HepG2 (cell line): ENCODE results near the gene CNR1. TPM values are rescaled to one million over a fixed set of nuclear protein-coding genes. Genes with fewer than 3 reads are reported as not detected.

Experiments
- ATAC-seq: fragments of 200-7000 bp; cut with Tn5 transposase; 3 replicates; pipeline ENCODE4 v1.9.1; 2020; ENCODE audit warnings: mild to moderate bottlenecking, moderate library complexity
- BruUV-seq: library from RNA; stranded (reverse); fragments of 400-500 nt; replicated peaks from 2 replicates; lab custom pipeline; 2021; lab: Mats Ljungman, UMichigan
- CTCF ChIA-PET: fragments of 300-600 bp; formaldehyde crosslinking; extraction: SDS; loops from one replicate; lab custom pipeline; 2021; ENCODE audit warnings: low total read pairs, inconsistent platforms, low intra/inter-chr PET ratio; lab: Yijun Ruan, JAX
- POLR2A ChIA-PET: fragments of 350-600 bp; sonication (Branson Sonifier 250); formaldehyde crosslinking; loops from one replicate; lab custom pipeline; 2020; ENCODE audit warnings: antibody characterized with exemption, inconsistent platforms; lab: Yijun Ruan, JAX
- DNase-seq: peaks from one replicate; pipeline ENCODE4 v3.0.0-alpha.2; 2015; ENCODE audit warnings: low spot score
- FAIRE-seq: peaks from 3 replicates; lab custom pipeline; 2011; peaks lifted over from hg19 to GRCh38; lab: Jason Lieb, UNC
- H2AFZ ChIP-seq: one replicate; pipeline ENCODE4 v1.6.1; 2011; ENCODE audit warnings: low read length, inconsistent platforms
- H3K27ac ChIP-seq: fragments of 300-600 bp; 3 replicates; pipeline ENCODE4 v1.8.0; 2011; ENCODE audit warnings: mixed run types, mild to moderate bottlenecking, mixed read lengths, low read length, inconsistent platforms; ENCODE audit not compliant: insufficient read depth; ENCODE audit errors: extremely low read length
- H3K27me3 ChIP-seq, 2 experiments: fragments of 200-600 bp in 1 of 2; 2 replicates in 1 of 2; 3 replicates in 1 of 2; pipeline versions ENCODE4 v1.6.0 to v1.8.0; 2011; ENCODE audit warnings: low read length in 2 of 2, mild to moderate bottlenecking in 2 of 2, moderate library complexity in 2 of 2, inconsistent platforms in 1 of 2; ENCODE audit not compliant: insufficient read depth in 2 of 2, control insufficient read depth in 1 of 2
- H3K36me3 ChIP-seq, 2 experiments: fragments of 200-600 bp in 1 of 2; replicated peaks in 1 of 2; 2 replicates in 1 of 2; 3 replicates in 1 of 2; pipeline versions ENCODE4 v1.5.1 to v1.8.0; 2011; ENCODE audit warnings: low read length in 2 of 2, inconsistent platforms in 1 of 2; ENCODE audit not compliant: insufficient read depth in 2 of 2, control insufficient read depth in 1 of 2
- H3K4me1 ChIP-seq: 2 replicates; pipeline ENCODE4 v1.5.1; 2012; ENCODE audit warnings: low read length, inconsistent platforms; ENCODE audit not compliant: insufficient read depth
- H3K4me2 ChIP-seq: 2 replicates; pipeline ENCODE4 v1.6.0; 2011; ENCODE audit warnings: low read depth, low read length, inconsistent platforms
- H3K4me3 ChIP-seq, 3 experiments: fragments of 200-600 bp in 1 of 3; sonication (generic), shearing (Covaris generic) in 1 of 3; replicated peaks in 1 of 3; 2 replicates each; pipeline ENCODE4 v1.5.1; 2011 to 2016; ENCODE audit warnings: low read length in 3 of 3, inconsistent platforms in 2 of 3, low read depth in 2 of 3, mild to moderate bottlenecking in 2 of 3, control low read depth in 1 of 3, mixed read lengths in 1 of 3; ENCODE audit not compliant: insufficient read depth in 1 of 3
- H3K79me2 ChIP-seq: one replicate; pipeline ENCODE4 v1.6.1; 2011; ENCODE audit warnings: low read length, inconsistent platforms; ENCODE audit not compliant: insufficient read depth
- H3K9ac ChIP-seq: 2 replicates; pipeline ENCODE4 v1.6.0; 2011; ENCODE audit warnings: mild to moderate bottlenecking, low read depth, low read length, inconsistent platforms; ENCODE audit not compliant: insufficient read depth
- H3K9me3 ChIP-seq: 2 replicates; pipeline ENCODE4 v1.5.1; 2012; ENCODE audit warnings: mild to moderate bottlenecking, low read length
- H4K20me1 ChIP-seq: 2 replicates; pipeline ENCODE4 v1.6.0; 2011; ENCODE audit warnings: inconsistent platforms, mild to moderate bottlenecking, low read length, moderate library complexity; ENCODE audit not compliant: insufficient read depth
- AHR ChIP-seq: IDR thresholded peaks from 2 replicates; pipeline ENCODE4 v1.6.1; 2018; ENCODE audit warnings: missing genetic modification reagents, missing compliant biosample characterization
- CREBL2 ChIP-seq: sonication (generic); formaldehyde crosslinking; IDR thresholded peaks from 2 replicates; pipeline ENCODE4 v1.8.1; 2023; ENCODE audit warnings: missing genetic modification reagents, mild to moderate bottlenecking, borderline replicate concordance
- FOXA1 ChIP-seq, 2 experiments: fragments of 450-650 bp in 1 of 2; sonication (generic) in 1 of 2; formaldehyde crosslinking in 1 of 2; IDR thresholded peaks; 2 replicates each; pipeline versions ENCODE4 v1.4.0 to v1.6.1; 2016 to 2020; ENCODE audit warnings: missing genetic modification reagents in 1 of 2
- HMGXB4 ChIP-seq, 2 experiments: sonication (generic) in 1 of 2; formaldehyde crosslinking in 1 of 2; IDR thresholded peaks; 2 replicates each; pipeline versions ENCODE4 v1.4.0 to v1.6.1; 2018 to 2020; ENCODE audit warnings: missing genetic modification reagents in 2 of 2, borderline replicate concordance in 1 of 2, low read depth in 1 of 2, mild to moderate bottlenecking in 1 of 2, missing biosample characterization in 1 of 2
- ISX ChIP-seq: sonication (generic); formaldehyde crosslinking; conservative IDR thresholded peaks from 2 replicates; pipeline ENCODE4 v1.5.0; 2020; ENCODE audit warnings: missing genetic modification reagents
- KAT7 ChIP-seq: IDR thresholded peaks from 2 replicates; pipeline ENCODE4 v1.6.1; 2018; ENCODE audit warnings: borderline replicate concordance, missing compliant biosample characterization
- KDM4B ChIP-seq: sonication (generic); formaldehyde crosslinking; IDR thresholded peaks from 2 replicates; pipeline ENCODE4 v1.4.0; 2020; ENCODE audit warnings: missing genetic modification reagents
- MYNN ChIP-seq: sonication (generic); formaldehyde crosslinking; IDR thresholded peaks from 2 replicates; pipeline ENCODE4 v1.4.0; 2020; ENCODE audit warnings: mild to moderate bottlenecking, low read depth, missing genetic modification reagents
- THRA ChIP-seq: sonication (generic); formaldehyde crosslinking; IDR thresholded peaks from 2 replicates; pipeline ENCODE4 v1.4.0; 2020; ENCODE audit warnings: missing genetic modification reagents, borderline replicate concordance
- ZBTB10 ChIP-seq: sonication (generic); formaldehyde crosslinking; IDR thresholded peaks from 2 replicates; pipeline ENCODE4 v1.4.0; 2020; ENCODE audit warnings: missing genetic modification reagents, borderline replicate concordance
- ZBTB42 ChIP-seq: sonication (generic); formaldehyde crosslinking; IDR thresholded peaks from 2 replicates; pipeline ENCODE4 v1.5.0; 2020; ENCODE audit warnings: mild to moderate bottlenecking, missing genetic modification reagents
- ZFP36L2 ChIP-seq: sonication (generic); formaldehyde crosslinking; IDR thresholded peaks from 2 replicates; pipeline ENCODE4 v1.4.0; 2020; ENCODE audit warnings: missing genetic modification reagents
- ZNF207 ChIP-seq: fragments of 450-650 bp; IDR thresholded peaks from 2 replicates; pipeline ENCODE4 v1.6.1; 2016; ENCODE audit warnings: antibody characterized with exemption, borderline replicate concordance
- ZNF451 ChIP-seq: sonication (generic); formaldehyde crosslinking; IDR thresholded peaks from 2 replicates; pipeline ENCODE4 v1.5.0; 2020; ENCODE audit warnings: mild to moderate bottlenecking, missing genetic modification reagents
- ZNF460 ChIP-seq: sonication (generic); formaldehyde crosslinking; IDR thresholded peaks from 2 replicates; pipeline ENCODE4 v1.5.1; 2020; ENCODE audit warnings: missing genetic modification reagents, mild to moderate bottlenecking, borderline replicate concordance
- ZNF547 ChIP-seq: sonication (generic); formaldehyde crosslinking; IDR thresholded peaks from 2 replicates; pipeline ENCODE4 v1.5.1; 2020; ENCODE audit warnings: mild to moderate bottlenecking, missing genetic modification reagents
- ZNF558 ChIP-seq: sonication (generic); formaldehyde crosslinking; IDR thresholded peaks from 2 replicates; pipeline ENCODE4 v1.9.0; 2022; ENCODE audit warnings: mild to moderate bottlenecking, missing genetic modification reagents, borderline replicate concordance
- ZNF746 ChIP-seq: sonication (generic); formaldehyde crosslinking; IDR thresholded peaks from 2 replicates; pipeline ENCODE4 v1.8.0; 2022; ENCODE audit warnings: mild to moderate bottlenecking, missing genetic modification reagents
- ZSCAN31 ChIP-seq: sonication (generic); formaldehyde crosslinking; IDR thresholded peaks from 2 replicates; pipeline ENCODE4 v1.5.0; 2020; ENCODE audit warnings: low read depth, mild to moderate bottlenecking, missing genetic modification reagents
- WGBS: methylation state at CpG from one replicate; pipeline ENCODE4 v1.1.6; 2017; ENCODE audit warnings: low lambda C conversion rate; 5-methylcytosine and 5-hydroxymethylcytosine counted together
- in situ Hi-C: cut with HindIII; loops from 2 replicates; pipeline ENCODE4 v1.10.0; 2017; ENCODE audit warnings: low pct_unique_long_range_greater_than_20kb; ENCODE audit not compliant: extremely low pct_ligation_motif_present
- intact Hi-C: fragments of 100-400 bp; cut with micrococcal nuclease; formaldehyde crosslinking; loops from one replicate; pipeline ENCODE4 v1.10.0; 2022; ENCODE audit not compliant: unreplicated experiment
- polyA plus RNA-seq, 8 experiments: library from polyadenylated mRNA; depleted of rRNA in 3 of 8; stranded (reverse) in 7 of 8; unstranded in 1 of 8; fragments of >200 nt; fragmentation: Illumina TruSeq in 4 of 8; extraction: Trizol in 4 of 8; gene quantifications; 2 replicates each; pipeline versions ENCODE4 v1.2.1 to v1.2.3, GENCODE V29; 2011 to 2016; ENCODE audit warnings: low read depth in 4 of 8, missing spikeins in 1 of 8, mixed read lengths in 1 of 8; ENCODE audit not compliant: insufficient read depth in 1 of 8
- total RNA-seq, 5 experiments: library from RNA; depleted of rRNA; stranded (reverse); fragments of >200 nt; fragmentation: Illumina TruSeq; extraction: Trizol; gene quantifications; 2 replicates each; pipeline ENCODE4 v1.2.3, GENCODE V29; 2016; ENCODE audit warnings: low read depth in 1 of 5

CNR1 gene
- total and polyA plus RNA-seq, 2 of the 13 experiments (the other 11 are each of a cell fraction or from before 2014, with no cell fraction given): not detected

- TF ChIP-seq THRA (no peak), ZNF207 (no peak), ZBTB10 (CRISPR knock-in tag) (no peak), ZNF451 (CRISPR knock-in tag) (no peak), ZNF746 (CRISPR knock-in tag) (no peak), ISX (no peak), KDM4B (no peak), KAT7 (CRISPR knock-in tag) (no peak), ZNF547 (CRISPR knock-in tag) (no peak)
Measured at GRCh38 chr6:88209301-88209700, 43.2 kb upstream of the CNR1 start (continued).

- ChIA-PET CTCF (no interaction called here), POLR2A (no interaction called here)
- Histone ChIP-seq H3K27ac (no peak overlapping the region), H3K4me2 (no peak overlapping the region), H3K27me3 (0 out of 5 replicates have a peak, but pooled peaks cover 0 to 3% of the 10 kb centered on the region in 2 experiments), H3K4me3 (no peak overlapping the region), H3K36me3 (no peaks in the 10 kb centered on the region), H2AFZ (no peak overlapping the region), H3K79me2 (no peaks in the 10 kb centered on the region), H3K9me3 (peaks cover under 1% of the 10 kb centered on the region; the same call in 1 of the 2 replicates), H4K20me1 (no peaks in the 10 kb centered on the region), H3K4me1 (no peaks in the 10 kb centered on the region), H3K9ac (no peak overlapping the region)
- FAIRE-seq: no peak
- no TSS peak for BruUV-seq
- WGBS: 0% methylated on average over 3 of the region's 4 CpGs
- in situ Hi-C loops (no loop called here), intact Hi-C loops (no loop called here)
- ATAC-seq: no peak
- DNase-seq: no peak
- TF ChIP-seq MYNN (CRISPR knock-in tag) (no peak), ZNF558 (CRISPR knock-in tag) (no peak), ZNF460 (no peak), ZSCAN31 (CRISPR knock-in tag) (no peak), AHR (CRISPR knock-in tag) (no peak), ZFP36L2 (no peak), CREBL2 (no peak), ZNF547 (CRISPR knock-in tag) (no peak), ZBTB42 (CRISPR knock-in tag) (no peak), FOXA1 (IDR thresholded peaks at IDR 0.05) (no peak), FOXA1 (CRISPR knock-in tag; IDR thresholded peaks at IDR 0.05) (no peak), HMGXB4 (CRISPR knock-in tag; IDR thresholded peaks at IDR 0.05; ENCODE audit: borderline replicate concordance in 1 of 2, low read depth in 1 of 2) (no peak)
Measured at GRCh38 chr6:88208726-88209125, 42.6 kb upstream of the CNR1 start.
